Neuron (in vitro differentiated cells): Measurements from ENCODE around the gene UFSP2.
A peak's percentile ranks its signal among the peaks of the same experiment; 100 is the strongest.

ENCODE experiments used
- H2AFZ ChIP-seq: one replicate; pipeline ENCODE4 v1.6.1; 2013; ENCODE audit warnings: low read depth, mild to moderate bottlenecking, inconsistent platforms, low read length, moderate library complexity
- H3K27me3 ChIP-seq: one replicate; pipeline ENCODE4 v1.6.1; 2013; ENCODE audit warnings: low read length; ENCODE audit not compliant: insufficient read depth
- H3K36me3 ChIP-seq: one replicate; pipeline ENCODE4 v1.6.1; 2013; ENCODE audit warnings: low read length; ENCODE audit not compliant: insufficient read depth
- H3K4me1 ChIP-seq: one replicate; pipeline ENCODE4 v1.6.1; 2013; ENCODE audit warnings: low read length; ENCODE audit not compliant: insufficient read depth
- H3K4me3 ChIP-seq: 2 replicates; pipeline ENCODE4 v1.5.1; 2013; ENCODE audit warnings: mild to moderate bottlenecking, low read length, moderate library complexity
- H3K9me3 ChIP-seq: one replicate; pipeline ENCODE4 v1.6.1; 2013; ENCODE audit warnings: low read length

The UFSP2 gene

DNA sequence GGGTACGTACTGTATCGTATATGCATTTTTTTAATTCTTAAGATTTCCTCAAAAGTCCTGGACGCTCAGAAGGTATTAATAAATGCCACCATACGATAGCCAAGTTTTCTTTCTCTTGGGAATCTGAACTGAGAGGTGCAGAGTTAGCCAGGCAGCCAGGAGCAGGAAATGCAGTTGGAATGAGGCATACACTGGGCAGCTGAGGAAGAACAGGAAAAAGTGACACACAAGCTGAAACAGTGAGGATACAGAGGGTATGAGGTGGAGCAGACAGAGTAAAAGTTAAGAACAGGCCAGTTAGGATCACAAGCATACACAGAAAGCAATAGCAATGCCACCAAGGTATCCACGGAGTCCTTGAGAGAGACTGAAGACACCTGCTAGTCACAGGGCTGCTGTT, 13.4 kb downstream of the UFSP2 start:
- Histone ChIP-seq H2AFZ (no peak overlapping the region), H3K27me3 (no peaks in the 10 kb centered on the region), H3K9me3 (peaks cover 3% of the 10 kb centered on the region), H3K4me1 (no peaks in the 10 kb centered on the region), H3K36me3 (peaks cover 71% of the 10 kb centered on the region), H3K4me3 (no peak overlapping the region)

DNA sequence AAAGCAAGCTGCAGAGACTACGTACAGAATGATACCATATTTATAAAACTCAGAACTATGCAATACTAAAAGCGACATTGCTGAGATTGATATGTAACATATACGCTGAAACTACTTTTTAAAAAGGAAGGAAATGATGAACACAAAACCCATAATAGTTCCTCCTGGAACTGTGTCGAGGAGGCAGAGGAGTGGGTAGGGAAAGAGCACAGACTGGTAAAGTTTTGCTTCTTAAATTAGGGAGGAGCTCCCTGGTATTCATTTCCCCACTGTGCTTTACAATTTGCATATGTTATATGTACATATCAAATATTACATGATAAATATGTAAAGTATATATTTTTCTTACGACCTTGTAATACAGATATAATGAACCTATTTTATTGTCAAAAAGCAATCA, 13.9 kb downstream of the UFSP2 start:
- H3K36me3 ChIP-seq: peaks cover 65% of the 10 kb centered on the region
- no peak overlapping the region for H3K4me3 ChIP-seq

DNA sequence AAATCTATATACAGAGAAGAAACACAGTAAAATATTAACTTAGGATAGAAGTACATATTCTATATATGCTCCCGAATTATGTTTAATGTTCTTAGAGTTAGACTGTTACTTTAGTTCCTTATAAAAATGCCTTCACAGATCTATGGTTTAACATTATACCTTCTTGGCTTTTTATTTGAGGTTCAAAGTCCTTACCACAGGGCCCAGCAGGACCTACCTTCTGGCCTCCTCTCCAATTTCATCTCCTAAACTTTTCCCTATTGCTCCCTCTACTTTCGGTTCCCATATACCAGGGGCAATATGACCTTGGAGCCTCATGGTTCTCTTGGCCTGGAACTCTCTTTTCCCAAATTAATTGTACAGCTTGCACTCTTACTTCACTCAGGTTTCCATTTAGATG, 17.3 kb downstream of the UFSP2 start:
- H3K4me1 ChIP-seq: no peaks in the 10 kb centered on the region
- H2AFZ ChIP-seq: no peak overlapping the region
- H3K9me3 ChIP-seq: peaks cover 3% of the 10 kb centered on the region
- H3K36me3 ChIP-seq: peaks cover 53% of the 10 kb centered on the region
- no peaks in the 10 kb centered on the region for H3K27me3 ChIP-seq
- H3K4me3 ChIP-seq: no peak overlapping the region

More for the DNA sequence above, 13.9 kb downstream of the UFSP2 start:
- Histone ChIP-seq H3K9me3 (peaks cover 3% of the 10 kb centered on the region), H2AFZ (no peak overlapping the region), H3K4me1 (no peaks in the 10 kb centered on the region), H3K27me3 (no peaks in the 10 kb centered on the region)

DNA sequence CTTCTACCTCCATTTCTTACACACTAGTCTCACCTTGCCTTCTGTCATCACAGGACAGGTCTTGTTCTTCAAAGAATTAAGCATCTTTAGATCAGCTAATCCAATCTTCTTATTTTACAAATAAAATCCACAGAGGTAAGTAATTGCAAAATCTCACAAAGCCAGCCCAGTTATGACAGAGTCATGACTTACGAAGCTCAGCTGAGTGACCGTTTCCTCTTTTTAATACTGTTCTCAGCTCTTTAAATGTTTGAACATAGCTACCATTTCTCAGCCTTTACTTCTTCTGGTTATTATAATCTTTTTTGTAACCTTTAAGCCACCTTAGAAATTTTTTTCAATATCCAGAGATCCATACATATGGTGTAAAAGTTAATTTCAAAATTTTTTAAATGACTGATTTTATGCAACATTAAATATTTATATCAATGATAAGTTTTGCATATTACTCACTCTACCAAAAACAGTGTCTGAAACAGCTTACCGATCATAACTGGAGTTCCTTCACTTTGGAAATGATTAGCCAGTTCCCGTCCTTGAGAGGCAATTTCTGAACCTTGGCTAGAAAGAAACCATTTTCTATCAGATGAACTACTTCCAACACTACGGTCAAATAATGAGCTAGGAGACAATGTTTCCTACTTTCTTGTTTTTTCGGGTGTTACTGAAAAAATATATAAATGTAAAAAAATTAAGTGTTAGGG, 20.3 kb downstream of the UFSP2 start:
- H3K4me1 ChIP-seq: no peaks in the 10 kb centered on the region
- no peak overlapping the region for H3K4me3 ChIP-seq
- no peak overlapping the region for H2AFZ ChIP-seq
- no peaks in the 10 kb centered on the region for H3K27me3 ChIP-seq
- H3K9me3 ChIP-seq: peaks cover 3% of the 10 kb centered on the region
- H3K36me3 ChIP-seq: peaks cover 54% of the 10 kb centered on the region

DNA sequence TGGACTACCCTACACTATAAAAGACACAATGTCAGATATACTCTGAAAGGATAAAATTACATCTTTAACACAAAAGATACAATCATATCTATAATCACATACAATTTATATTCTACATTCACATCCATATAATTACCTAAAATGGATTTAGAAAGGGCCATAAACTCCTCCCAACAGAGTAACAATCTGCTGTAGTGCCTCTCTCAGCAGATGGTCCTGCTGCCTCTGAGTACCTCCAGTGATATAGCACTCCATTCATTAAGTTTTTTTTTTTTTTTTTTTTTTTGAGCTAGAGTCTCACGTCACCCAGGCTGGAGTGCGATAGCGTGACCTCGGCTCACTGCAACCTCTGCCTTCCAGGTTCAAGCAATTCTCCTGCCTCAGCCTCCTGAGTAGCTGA, 21.7 kb downstream of the UFSP2 start:
- H3K4me3 ChIP-seq: no peak overlapping the region
- peaks cover 61% of the 10 kb centered on the region for H3K36me3 ChIP-seq
- H3K4me1 ChIP-seq: no peaks in the 10 kb centered on the region
- H2AFZ ChIP-seq: no peak overlapping the region
- no peaks in the 10 kb centered on the region for H3K9me3 ChIP-seq
- H3K27me3 ChIP-seq: no peaks in the 10 kb centered on the region

DNA sequence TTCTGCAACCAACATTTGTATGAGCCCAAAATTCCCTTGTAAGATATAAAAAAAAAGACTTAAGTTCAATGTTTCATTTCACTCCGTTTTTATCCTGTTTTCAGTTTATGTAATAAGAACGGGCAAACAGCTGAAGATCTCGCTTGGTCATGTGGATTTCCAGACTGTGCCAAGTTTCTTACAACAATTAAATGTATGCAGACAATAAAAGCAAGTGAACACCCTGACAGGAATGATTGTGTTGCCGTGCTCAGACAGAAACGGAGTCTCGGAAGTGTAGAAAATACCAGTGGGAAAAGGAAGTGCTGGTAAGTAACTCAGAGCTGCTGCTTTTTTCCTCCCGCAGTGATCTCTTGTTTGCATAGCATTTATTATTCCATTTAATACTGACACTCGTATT, 26.3 kb downstream of the UFSP2 start:
- no peaks in the 10 kb centered on the region for H3K9me3 ChIP-seq

DNA sequence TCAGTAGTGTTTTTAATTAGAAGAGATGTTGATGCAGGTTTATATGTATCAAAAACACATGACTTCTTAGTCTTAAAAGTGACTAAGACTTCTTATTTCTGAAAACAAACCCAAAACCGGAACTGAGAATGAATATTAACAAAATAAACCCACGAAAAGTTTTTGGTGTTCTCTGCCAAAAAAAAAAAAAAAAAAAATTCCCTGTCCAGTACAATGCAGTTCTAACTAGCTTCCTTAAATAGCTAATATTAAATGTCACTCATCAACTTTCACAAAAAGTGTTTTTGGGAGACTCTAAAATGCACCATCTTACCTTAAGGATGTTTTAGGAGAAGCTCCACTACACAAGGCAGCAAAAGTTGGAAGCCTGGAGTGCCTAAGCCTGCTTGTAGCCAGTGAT, 27.1 kb downstream of the UFSP2 start:
- H3K4me3 ChIP-seq: no peak overlapping the region
- no peaks in the 10 kb centered on the region for H3K27me3 ChIP-seq
- peaks cover 37% of the 10 kb centered on the region for H3K36me3 ChIP-seq
- H3K4me1 ChIP-seq: peaks cover 11% of the 10 kb centered on the region
- no peaks in the 10 kb centered on the region for H3K9me3 ChIP-seq
- H2AFZ ChIP-seq: no peak overlapping the region

More for the DNA sequence above, 26.3 kb downstream of the UFSP2 start:
- peaks cover 37% of the 10 kb centered on the region for H3K36me3 ChIP-seq
- no peak overlapping the region for H3K4me3 ChIP-seq
- H2AFZ ChIP-seq: no peak overlapping the region
- peaks cover 11% of the 10 kb centered on the region for H3K4me1 ChIP-seq
- no peaks in the 10 kb centered on the region for H3K27me3 ChIP-seq

DNA sequence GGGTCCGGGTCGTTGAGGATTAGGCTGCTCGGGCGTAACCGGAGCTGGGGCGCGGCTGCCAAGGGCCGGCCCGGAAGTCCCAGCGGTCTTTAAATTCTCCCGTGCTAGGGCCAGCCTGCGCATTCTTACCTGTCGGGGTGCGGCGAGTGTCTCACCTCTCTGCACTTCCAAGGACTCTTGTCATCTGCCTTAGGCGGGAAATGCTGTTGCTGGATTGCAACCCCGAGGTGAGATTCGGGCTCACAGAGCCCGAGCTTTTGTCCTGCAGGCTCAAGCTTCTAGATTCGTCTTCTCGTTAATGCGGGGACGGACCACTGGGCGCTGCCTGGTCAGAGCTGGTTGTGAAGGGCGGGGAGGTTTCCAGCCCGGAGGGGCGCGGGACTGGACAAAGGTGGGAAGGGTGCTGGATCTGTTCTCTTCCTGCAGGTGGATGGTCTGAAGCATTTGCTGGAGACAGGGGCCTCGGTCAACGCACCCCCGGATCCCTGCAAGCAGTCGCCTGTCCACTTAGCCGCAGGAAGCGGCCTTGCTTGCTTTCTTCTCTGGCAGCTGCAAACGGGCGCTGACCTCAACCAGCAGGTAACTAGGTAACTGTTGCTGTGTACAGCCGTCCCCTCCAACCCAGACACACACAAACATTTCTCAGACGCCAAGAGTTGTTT, 28.9 kb downstream of the UFSP2 start, which contains the start of gene ANKRD37:
TSS of gene ANKRD37 (plus strand) at position 118 of the 662 bp plus-strand sequence. CDS start at position 201, 83 bp downstream.
- H3K27me3 ChIP-seq: no peaks in the 10 kb centered on the region
- H3K4me3 ChIP-seq: peak within 1 kb of the TSS; percentile 66
- H3K4me1 ChIP-seq: peaks cover 11% of the 10 kb centered on the region
- H2AFZ ChIP-seq: peak within 1 kb of the TSS; percentile 99
- peaks cover 27% of the 10 kb centered on the region for H3K36me3 ChIP-seq
- no peaks in the 10 kb centered on the region for H3K9me3 ChIP-seq

DNA sequence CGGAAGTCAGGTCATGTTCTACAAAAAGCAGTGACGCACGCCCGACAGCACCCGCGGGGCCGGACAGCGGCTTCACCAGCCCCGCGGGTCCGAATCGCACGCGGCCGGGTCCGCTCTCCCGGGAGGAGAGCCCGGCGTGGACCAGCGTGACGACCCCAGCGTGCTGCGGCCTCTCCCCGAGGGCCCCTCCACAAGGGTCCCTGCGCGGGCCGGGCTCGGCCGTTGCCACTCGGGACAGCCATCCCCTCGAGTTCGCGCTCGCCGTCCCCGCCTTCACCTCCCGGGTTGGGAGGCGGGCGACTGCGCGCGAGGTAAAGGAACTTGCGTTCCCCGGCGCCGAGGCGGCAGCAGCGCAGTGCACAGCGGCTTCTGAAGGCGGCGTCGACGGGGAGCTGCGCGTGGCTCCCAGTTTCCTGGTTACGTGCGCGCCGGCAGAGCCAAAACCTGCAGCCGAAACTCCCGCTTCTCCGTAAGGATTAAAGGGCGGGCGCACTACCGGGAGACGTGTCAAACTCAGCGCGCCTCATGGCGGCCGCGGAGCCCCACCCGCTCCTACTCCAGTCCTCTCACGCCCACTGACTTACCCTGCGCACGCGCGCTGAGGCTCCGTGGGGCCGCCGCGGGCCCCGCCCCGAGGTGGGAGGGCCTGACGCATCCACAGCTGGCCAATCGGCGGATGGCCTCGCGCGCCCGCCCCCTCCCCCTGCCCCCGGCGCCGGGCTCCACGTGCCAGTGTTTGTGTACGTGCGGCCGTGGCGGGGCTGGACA, 29.6 kb downstream of the UFSP2 start:
- Histone ChIP-seq H3K36me3 (peaks cover 21% of the 10 kb centered on the region), H3K4me1 (peaks cover 11% of the 10 kb centered on the region), H3K4me3 (peak overlapping the region; percentile 66), H2AFZ (peak overlapping the region; percentile 99), H3K9me3 (peaks cover 4% of the 10 kb centered on the region), H3K27me3 (no peaks in the 10 kb centered on the region)

DNA sequence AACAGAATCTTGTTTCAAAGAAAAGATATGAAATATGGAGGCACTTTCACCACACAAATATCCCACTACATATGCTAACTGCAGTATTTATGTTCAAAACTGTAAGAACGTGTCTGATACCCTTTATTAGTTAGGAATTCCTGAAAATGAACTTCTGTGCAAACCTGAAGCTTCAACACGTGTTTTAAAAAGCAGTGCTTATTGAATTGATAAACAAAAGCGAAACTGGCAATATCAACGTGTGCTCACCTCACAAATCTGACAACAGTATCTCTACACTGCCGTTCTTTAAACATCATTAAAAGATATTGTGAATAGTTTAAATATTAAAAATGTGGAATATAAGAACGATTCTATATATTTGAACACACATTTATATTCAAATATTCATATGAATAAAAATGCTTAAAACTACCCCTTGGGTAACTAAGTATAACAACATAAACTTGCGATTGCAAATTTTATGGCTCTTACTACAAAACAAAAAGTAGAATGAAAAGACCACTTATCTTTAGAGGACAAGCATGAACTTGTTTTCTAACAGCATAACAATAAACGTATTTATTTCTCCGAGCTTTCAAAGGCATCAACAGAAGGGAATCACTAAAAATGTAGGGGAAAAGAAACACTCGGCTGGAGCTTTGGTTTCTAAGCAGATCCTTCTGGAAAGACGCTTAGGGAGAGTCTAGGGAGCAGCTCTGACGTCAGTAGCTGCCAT, 30.4 kb downstream of the UFSP2 start, which contains the start of gene LRP2BP:
TSS of gene LRP2BP (minus strand) at position 687 of the 718 bp plus-strand sequence. CDS start 17,738 bp downstream, outside the sequence.
- H3K9me3 ChIP-seq: peaks cover 4% of the 10 kb centered on the region
- H3K27me3 ChIP-seq: no peaks in the 10 kb centered on the region
- peaks cover 17% of the 10 kb centered on the region for H3K36me3 ChIP-seq
- peak within 1 kb of the TSS; percentile 99 for H2AFZ ChIP-seq
- H3K4me3 ChIP-seq: peak within 1 kb of the TSS; percentile 66
- peaks cover 11% of the 10 kb centered on the region for H3K4me1 ChIP-seq

DNA sequence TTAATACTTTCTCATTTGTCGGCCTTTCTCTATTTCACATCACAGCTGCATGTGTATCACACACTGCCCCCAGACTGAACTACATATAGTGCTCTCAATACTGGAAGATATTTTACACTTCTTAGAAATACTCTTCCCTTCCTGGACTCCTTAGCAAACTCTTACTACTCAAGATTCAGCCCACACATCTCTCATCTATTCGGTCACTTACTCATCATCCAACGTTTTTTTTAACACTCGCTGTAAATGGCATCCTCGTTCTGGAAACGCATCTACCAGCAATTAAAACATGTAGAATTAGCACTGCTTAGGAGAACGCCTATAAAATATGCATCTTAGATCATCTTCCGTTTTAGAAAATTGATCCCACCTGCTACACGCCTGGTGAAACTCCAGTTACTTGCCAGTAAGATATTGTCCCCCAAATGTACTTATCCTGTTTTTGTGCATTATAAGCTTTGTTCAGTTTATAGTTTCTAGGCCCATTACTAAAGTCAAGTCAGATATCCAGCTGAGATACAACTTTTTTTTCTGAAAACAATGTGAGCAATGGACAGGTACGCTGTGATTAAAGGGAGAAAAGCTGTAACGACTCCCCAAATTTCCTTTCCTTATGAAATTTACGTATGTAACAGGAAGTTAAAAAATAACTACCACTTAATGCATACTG, 31.1 kb downstream of the UFSP2 start:
- Histone ChIP-seq H3K4me1 (peaks cover 11% of the 10 kb centered on the region), H3K4me3 (no peak overlapping the region), H3K36me3 (peaks cover 10% of the 10 kb centered on the region), H2AFZ (peak overlapping the region; percentile 99), H3K27me3 (no peaks in the 10 kb centered on the region), H3K9me3 (peaks cover 4% of the 10 kb centered on the region)

DNA sequence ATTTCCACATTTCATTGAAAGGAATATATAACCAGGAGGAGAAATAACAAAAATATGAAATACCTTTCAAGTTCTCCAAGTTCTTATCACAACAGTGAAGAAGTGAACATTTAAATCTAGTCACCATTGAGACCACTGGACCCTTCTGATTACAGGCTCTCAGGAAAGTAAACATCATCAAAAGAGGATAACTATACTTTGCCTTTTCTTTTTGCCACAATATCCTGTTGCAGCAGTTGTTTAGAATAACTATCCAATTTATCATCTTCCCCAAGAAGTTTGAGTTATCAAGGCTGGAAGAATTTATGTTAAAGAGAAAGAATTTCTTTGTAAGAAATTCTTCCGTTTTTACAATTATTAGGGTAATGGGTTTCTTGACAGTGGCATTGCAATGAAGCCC, 33.6 kb downstream of the UFSP2 start:
- Histone ChIP-seq H3K4me1 (peaks cover 10% of the 10 kb centered on the region), H3K9me3 (peaks cover 4% of the 10 kb centered on the region), H3K4me3 (no peak overlapping the region)

More for the DNA sequence above, 33.6 kb downstream of the UFSP2 start:
- no peaks in the 10 kb centered on the region for H3K36me3 ChIP-seq
- no peaks in the 10 kb centered on the region for H3K27me3 ChIP-seq
- H2AFZ ChIP-seq: no peak overlapping the region
